GM12878 (cell line): ENCODE data around the gene CHST13.

ENCODE experiments used
- CEBPB ChIP-seq, 2 experiments: fragments of 150-350 bp in 1 of 2; IDR thresholded peaks; 2 replicates each; pipeline ENCODE4 v1.6.1; 2012 to 2014; ENCODE audit warnings: low read depth in 2 of 2, low read length in 2 of 2, borderline replicate concordance in 1 of 2, inconsistent platforms in 1 of 2
- GABPA ChIP-seq: IDR thresholded peaks from 2 replicates; pipeline ENCODE4 v1.6.1; 2014; ENCODE audit warnings: antibody characterized with exemption, low read depth, mild to moderate bottlenecking, inconsistent platforms
- HCFC1 ChIP-seq: fragments of 150-350 bp; IDR thresholded peaks from 2 replicates; pipeline ENCODE4 v1.6.1; 2014; ENCODE audit warnings: low read length
- HSF1 ChIP-seq: fragments of 150-350 bp; IDR thresholded peaks from 2 replicates; pipeline ENCODE4 v1.6.1; 2014; ENCODE audit warnings: mild to moderate bottlenecking, low read depth, low read length
- JUND ChIP-seq: IDR thresholded peaks from 2 replicates; pipeline ENCODE4 v1.6.1; 2012; ENCODE audit warnings: low read depth, mild to moderate bottlenecking, low read length, improper control_type of control experiment, moderate library complexity
- MTA2 ChIP-seq: fragments of 450-650 bp; IDR thresholded peaks from 2 replicates; pipeline ENCODE4 v1.6.1; 2016; ENCODE audit warnings: low read depth, mild to moderate bottlenecking, moderate library complexity
- PBX3 ChIP-seq: IDR thresholded peaks from 2 replicates; pipeline ENCODE4 v1.6.1; 2011; ENCODE audit warnings: mild to moderate bottlenecking, low read depth, low read length, moderate library complexity; ENCODE audit not compliant: insufficient replicate concordance
- PML ChIP-seq: IDR thresholded peaks from 2 replicates; pipeline ENCODE4 v1.6.1; 2012; ENCODE audit warnings: low read length, inconsistent platforms
- POLR2A ChIP-seq: IDR thresholded peaks from 2 replicates; pipeline ENCODE4 v1.6.1; 2011; ENCODE audit warnings: low read depth, mild to moderate bottlenecking, low read length
- RB1 ChIP-seq: fragments of 450-650 bp; formaldehyde crosslinking; IDR thresholded peaks from 2 replicates; pipeline ENCODE4 v1.6.1; 2017; ENCODE audit warnings: mild to moderate bottlenecking, borderline replicate concordance
- RCOR1 ChIP-seq: conservative IDR thresholded peaks from 2 replicates; pipeline ENCODE4 v1.6.1; 2012; ENCODE audit warnings: low read depth, low read length, improper control_type of control experiment
- RUNX3 ChIP-seq: IDR thresholded peaks from 2 replicates; pipeline ENCODE4 v1.6.1; 2012; ENCODE audit warnings: low read length, inconsistent platforms
- SP1 ChIP-seq: IDR thresholded peaks from one replicate; pipeline ENCODE4 v1.6.1; 2011; ENCODE audit warnings: low read depth, low read length

- TF ChIP-seq CEBPB (IDR thresholded peaks at IDR 0.05; ENCODE audit: borderline replicate concordance in 1 of 2, low read depth in 2 of 2, low read length in 2 of 2): no peak
- TF ChIP-seq SP1: no peak
- no peak for TF ChIP-seq PML
- TF ChIP-seq HCFC1: no peak
- no peak for TF ChIP-seq RB1
- no peak for TF ChIP-seq POLR2A
- no peak for TF ChIP-seq RUNX3
- no peak for TF ChIP-seq RCOR1
- TF ChIP-seq GABPA: no peak
- TF ChIP-seq MTA2: no peak
- no peak for TF ChIP-seq JUND
- TF ChIP-seq PBX3: no peak
- TF ChIP-seq HSF1: no peak
Observed at GRCh38 chr3:126488886-126489569, 34.9 kb upstream of the CHST13 start.
